ENCODE data around the gene C4A. TPM values are rescaled to one million over a fixed set of nuclear protein-coding genes. Genes with fewer than 3 reads are reported as not detected.

The C4A gene
- total RNA-seq, 1 experiment from 2014 or later, result 8.1 TPM

DNA sequence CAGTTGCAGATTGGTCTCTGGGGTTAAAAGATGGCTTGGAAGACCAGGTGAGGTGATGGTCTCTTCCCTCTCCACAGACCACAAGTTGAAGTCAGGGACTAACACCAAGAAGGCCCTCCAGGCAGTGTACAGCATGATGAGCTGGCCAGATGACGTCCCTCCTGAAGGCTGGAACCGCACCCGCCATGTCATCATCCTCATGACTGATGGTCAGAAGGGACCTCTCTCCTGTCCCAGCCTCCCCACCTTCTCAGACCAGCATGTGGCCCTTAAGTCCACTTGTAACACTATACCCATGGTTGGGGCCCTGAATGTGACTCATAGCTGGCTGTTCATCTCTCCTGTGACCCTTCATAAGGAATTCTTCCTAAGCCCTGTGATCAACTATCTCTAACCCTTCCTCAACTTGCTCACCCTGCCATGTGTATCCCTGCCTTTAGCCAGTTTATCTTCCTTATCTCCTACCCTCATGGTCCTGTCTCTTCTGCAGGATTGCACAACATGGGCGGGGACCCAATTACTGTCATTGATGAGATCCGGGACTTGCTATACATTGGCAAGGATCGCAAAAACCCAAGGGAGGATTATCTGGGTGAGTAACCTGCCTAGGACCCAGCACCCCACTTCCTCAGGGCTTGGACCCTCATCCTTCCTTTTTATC, 33.0 kb upstream of the C4A start:
- CTCF ChIA-PET, result no interaction called here
- ATAC-seq (no peak), DNase-seq (ENCODE audit: low read depth, low spot score) (no peak)
- POLR2A ChIA-PET, result interaction anchor here (1.5 kb wide), 1 partner anchor 10 kb away, joined by 3 read pairs; the partner anchor contains the start of genes NELFE and SKIC2
- Histone ChIP-seq H3K36me3 (ENCODE audit: control insufficient read depth, insufficient read depth, low read length) (peaks cover 10% of the 10 kb centered on the region), H3K4me3 (ENCODE audit: low read depth in 2 of 2, low read length in 2 of 2) (no peak overlapping the region), H3K4me1 (ENCODE audit: control insufficient read depth, insufficient read depth, low read length) (peaks cover 8% of the 10 kb centered on the region; the same call in 1 of the 2 replicates), H3K27me3 (ENCODE audit: control insufficient read depth, insufficient read depth, low read length) (no peaks in the 10 kb centered on the region), H3K9me3 (ENCODE audit: control insufficient read depth, insufficient read depth, low read depth, low read length) (no peaks in the 10 kb centered on the region), H3K27ac (ENCODE audit: low read length) (no peak overlapping the region)
- no peak for TF ChIP-seq TCF7L2 (IDR thresholded peaks at IDR 0.05; ENCODE audit: low read depth, low read length)
- TF ChIP-seq POLR2AphosphoS5 (IDR thresholded peaks at IDR 0.05; ENCODE audit: low read depth, low read length), result peak; percentile 31
- intact Hi-C loops (cut with micrococcal nuclease; ENCODE audit: unreplicated experiment) (no loop called here), in situ Hi-C loops (cut with HindIII; ENCODE audit: low pct_unique_long_range_greater_than_20kb, low sequenced_read_pairs) (no loop called here)
- BruUV-seq (replicated peaks), result no TSS peak

DNA sequence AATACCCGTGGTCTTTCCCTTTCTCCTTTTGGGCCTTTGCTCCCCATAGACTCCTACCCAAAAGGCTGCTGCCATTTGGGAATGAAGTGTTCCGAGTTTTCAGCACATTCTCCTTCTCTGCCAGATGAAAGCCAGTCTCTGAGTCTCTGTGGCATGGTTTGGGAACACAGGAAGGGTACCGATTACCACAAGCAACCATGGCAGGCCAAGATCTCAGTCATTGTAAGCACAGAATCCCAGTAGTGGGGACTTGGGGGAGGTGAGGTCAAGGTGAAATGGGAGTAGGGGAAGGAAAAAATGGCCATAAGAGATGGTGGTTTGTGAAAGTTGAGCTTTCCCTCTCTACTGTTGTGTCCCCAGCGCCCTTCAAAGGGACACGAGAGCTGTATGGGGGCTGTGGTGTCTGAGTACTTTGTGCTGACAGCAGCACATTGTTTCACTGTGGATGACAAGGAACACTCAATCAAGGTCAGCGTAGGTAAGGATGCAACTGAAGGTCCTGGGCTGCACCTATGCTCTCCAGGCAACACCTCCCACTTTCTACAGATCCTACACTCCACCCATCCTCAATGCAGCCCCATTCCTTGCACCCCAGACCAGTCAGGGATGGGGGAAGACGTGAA, 31.8 kb upstream of the C4A start:
- in situ Hi-C loops (cut with HindIII; ENCODE audit: low pct_unique_long_range_greater_than_20kb, low sequenced_read_pairs) (no loop called here), intact Hi-C loops (cut with micrococcal nuclease; ENCODE audit: unreplicated experiment) (no loop called here)
- no peak for ATAC-seq
- H3K9me3 ChIP-seq (ENCODE audit: control insufficient read depth, insufficient read depth, low read depth, low read length), result no peaks in the 10 kb centered on the region
- DNase-seq (ENCODE audit: low read depth, low spot score), result no peak
- no peaks in the 10 kb centered on the region for H3K27me3 ChIP-seq (ENCODE audit: control insufficient read depth, insufficient read depth, low read length)
- POLR2A ChIA-PET, result interaction anchor here (1.5 kb wide), 1 partner anchor 9 kb away, joined by 3 read pairs; the partner anchor contains the start of genes NELFE and SKIC2
- CTCF ChIA-PET, result interaction anchor here (1.0 kb wide), 1 partner anchor 46 kb away, joined by 3 read pairs; no protein-coding TSS in a partner anchor
- no peak overlapping the region for H3K27ac ChIP-seq (ENCODE audit: low read length)
- BruUV-seq (replicated peaks), result no TSS peak
- H3K36me3 ChIP-seq (ENCODE audit: control insufficient read depth, insufficient read depth, low read length), result peaks cover 12% of the 10 kb centered on the region
- no peak overlapping the region for H3K4me3 ChIP-seq (ENCODE audit: low read depth in 2 of 2, low read length in 2 of 2)
- TF ChIP-seq, protein P1, sequence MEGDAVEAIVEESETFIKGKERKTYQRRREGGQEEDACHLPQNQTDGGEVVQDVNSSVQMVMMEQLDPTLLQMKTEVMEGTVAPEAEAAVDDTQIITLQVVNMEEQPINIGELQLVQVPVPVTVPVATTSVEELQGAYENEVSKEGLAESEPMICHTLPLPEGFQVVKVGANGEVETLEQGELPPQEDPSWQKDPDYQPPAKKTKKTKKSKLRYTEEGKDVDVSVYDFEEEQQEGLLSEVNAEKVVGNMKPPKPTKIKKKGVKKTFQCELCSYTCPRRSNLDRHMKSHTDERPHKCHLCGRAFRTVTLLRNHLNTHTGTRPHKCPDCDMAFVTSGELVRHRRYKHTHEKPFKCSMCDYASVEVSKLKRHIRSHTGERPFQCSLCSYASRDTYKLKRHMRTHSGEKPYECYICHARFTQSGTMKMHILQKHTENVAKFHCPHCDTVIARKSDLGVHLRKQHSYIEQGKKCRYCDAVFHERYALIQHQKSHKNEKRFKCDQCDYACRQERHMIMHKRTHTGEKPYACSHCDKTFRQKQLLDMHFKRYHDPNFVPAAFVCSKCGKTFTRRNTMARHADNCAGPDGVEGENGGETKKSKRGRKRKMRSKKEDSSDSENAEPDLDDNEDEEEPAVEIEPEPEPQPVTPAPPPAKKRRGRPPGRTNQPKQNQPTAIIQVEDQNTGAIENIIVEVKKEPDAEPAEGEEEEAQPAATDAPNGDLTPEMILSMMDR (IDR thresholded peaks at IDR 0.05), result no peak
- TF ChIP-seq TCF7L2 (IDR thresholded peaks at IDR 0.05; ENCODE audit: low read depth, low read length) (no peak), POLR2AphosphoS5 (IDR thresholded peaks at IDR 0.05; ENCODE audit: low read depth, low read length) (no peak), SIN3A (IDR thresholded peaks at IDR 0.05; ENCODE audit: borderline replicate concordance, insufficient read depth, low read depth, low read length) (no peak)
- TF ChIP-seq, protein P2, sequence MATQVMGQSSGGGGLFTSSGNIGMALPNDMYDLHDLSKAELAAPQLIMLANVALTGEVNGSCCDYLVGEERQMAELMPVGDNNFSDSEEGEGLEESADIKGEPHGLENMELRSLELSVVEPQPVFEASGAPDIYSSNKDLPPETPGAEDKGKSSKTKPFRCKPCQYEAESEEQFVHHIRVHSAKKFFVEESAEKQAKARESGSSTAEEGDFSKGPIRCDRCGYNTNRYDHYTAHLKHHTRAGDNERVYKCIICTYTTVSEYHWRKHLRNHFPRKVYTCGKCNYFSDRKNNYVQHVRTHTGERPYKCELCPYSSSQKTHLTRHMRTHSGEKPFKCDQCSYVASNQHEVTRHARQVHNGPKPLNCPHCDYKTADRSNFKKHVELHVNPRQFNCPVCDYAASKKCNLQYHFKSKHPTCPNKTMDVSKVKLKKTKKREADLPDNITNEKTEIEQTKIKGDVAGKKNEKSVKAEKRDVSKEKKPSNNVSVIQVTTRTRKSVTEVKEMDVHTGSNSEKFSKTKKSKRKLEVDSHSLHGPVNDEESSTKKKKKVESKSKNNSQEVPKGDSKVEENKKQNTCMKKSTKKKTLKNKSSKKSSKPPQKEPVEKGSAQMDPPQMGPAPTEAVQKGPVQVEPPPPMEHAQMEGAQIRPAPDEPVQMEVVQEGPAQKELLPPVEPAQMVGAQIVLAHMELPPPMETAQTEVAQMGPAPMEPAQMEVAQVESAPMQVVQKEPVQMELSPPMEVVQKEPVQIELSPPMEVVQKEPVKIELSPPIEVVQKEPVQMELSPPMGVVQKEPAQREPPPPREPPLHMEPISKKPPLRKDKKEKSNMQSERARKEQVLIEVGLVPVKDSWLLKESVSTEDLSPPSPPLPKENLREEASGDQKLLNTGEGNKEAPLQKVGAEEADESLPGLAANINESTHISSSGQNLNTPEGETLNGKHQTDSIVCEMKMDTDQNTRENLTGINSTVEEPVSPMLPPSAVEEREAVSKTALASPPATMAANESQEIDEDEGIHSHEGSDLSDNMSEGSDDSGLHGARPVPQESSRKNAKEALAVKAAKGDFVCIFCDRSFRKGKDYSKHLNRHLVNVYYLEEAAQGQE (IDR thresholded peaks at IDR 0.05; ENCODE audit: insufficient read depth in 1 of 2, low read depth in 2 of 2, low read length in 1 of 2), result no peak
- H3K4me1 ChIP-seq (ENCODE audit: control insufficient read depth, insufficient read depth, low read length), result peaks cover 8% of the 10 kb centered on the region; the same call in 1 of the 2 replicates
